SHP77 (cell line): ENCODE data around the gene ZNF135.

ENCODE experiments used
- DNase-seq, 2 experiments: peaks; one replicate each; lab custom pipeline; 2025; lab: John Stamatoyannopoulos, UW

Gene ZNF135

GRCh38 chr19:58059003-58059670 is at the start of gene ZNF135:
Gene ZNF135 (plus strand): TSS chr19:58059282. CDS start chr19:58060003, 721 bp downstream.
- DNase-seq, result no peak

- DNase-seq, result no peak
Observed at GRCh38 chr19:58009301-58009665, 49.8 kb upstream of the ZNF135 start.

GRCh38 chr19:58009666-58010301 is 49.3 kb upstream of the ZNF135 start:
- DNase-seq, result no peak

GRCh38 chr19:58010507-58010906 is 48.6 kb upstream of the ZNF135 start:
- DNase-seq, result no peak

- DNase-seq, result no peak
Observed at GRCh38 chr19:58014141-58014540, 44.9 kb upstream of the ZNF135 start.

- DNase-seq, result no peak
Observed at GRCh38 chr19:58020129-58020528, 39.0 kb upstream of the ZNF135 start.

GRCh38 chr19:58021541-58022282 is 37.4 kb upstream of the ZNF135 start:
- no peak for DNase-seq

- DNase-seq, result no peak
Observed at GRCh38 chr19:58022283-58022660, 36.8 kb upstream of the ZNF135 start.

GRCh38 chr19:58024661-58025060 is 34.4 kb upstream of the ZNF135 start:
- no peak for DNase-seq

GRCh38 chr19:58033741-58034476 is 25.2 kb upstream of the ZNF135 start, which contains the start of gene ZSCAN1:
Gene ZSCAN1 (plus strand): TSS chr19:58034025. CDS start chr19:58037837, 3,812 bp downstream.
- no peak for DNase-seq

- no peak for DNase-seq
Observed at GRCh38 chr19:58034477-58034793, 24.6 kb upstream of the ZNF135 start.

- no peak for DNase-seq
Observed at GRCh38 chr19:58035863-58036262, 23.2 kb upstream of the ZNF135 start.

GRCh38 chr19:58037927-58038687 is 21.0 kb upstream of the ZNF135 start:
- no peak for DNase-seq

GRCh38 chr19:58038688-58039204 is 20.3 kb upstream of the ZNF135 start:
- DNase-seq, result no peak

GRCh38 chr19:58040751-58041525 is 18.1 kb upstream of the ZNF135 start:
- no peak for DNase-seq

- DNase-seq, result no peak
Observed at GRCh38 chr19:58042495-58043340, 16.4 kb upstream of the ZNF135 start.

GRCh38 chr19:58044391-58044790 is 14.7 kb upstream of the ZNF135 start:
- no peak for DNase-seq

GRCh38 chr19:58044886-58045285 is 14.2 kb upstream of the ZNF135 start:
- DNase-seq, result no peak

- DNase-seq, result no peak
Observed at GRCh38 chr19:58045411-58046050, 13.6 kb upstream of the ZNF135 start.
